Immature natural killer cell (primary cell): ENCODE data around the gene CXXC1. TPM values are rescaled to one million over a fixed set of nuclear protein-coding genes. Genes with fewer than 3 reads are reported as not detected.
"Not testable (repeated sequence)": the region's sequence is repeated elsewhere in the genome, so short reads cannot be mapped to it uniquely, and the experiment has no call there.

Experiments used
- DNase-seq, 3 donors: peaks; one replicate each; pipeline ENCODE4 v3.0.0; 2022; ENCODE audit warnings: mixed read lengths in 1 of 3
- H3K27ac Mint-ChIP-seq, 6 donors: one replicate each; pipeline ENCODE4 v1.8.0; 2020; ENCODE audit warnings: mixed read lengths in 6 of 6, mild to moderate bottlenecking in 5 of 6, inconsistent platforms in 4 of 6, moderate library complexity in 3 of 6
- H3K27me3 Mint-ChIP-seq, 3 donors: one replicate each; pipeline ENCODE4 v1.8.0; 2020 to 2021; ENCODE audit warnings: low read depth in 3 of 3, mild to moderate bottlenecking in 3 of 3, mixed read lengths in 3 of 3, moderate library complexity in 3 of 3, inconsistent platforms in 1 of 3
- H3K36me3 Mint-ChIP-seq, 3 donors: one replicate each; pipeline ENCODE4 v1.8.0; 2020; ENCODE audit warnings: mixed read lengths in 3 of 3, inconsistent platforms in 2 of 3, mild to moderate bottlenecking in 2 of 3
- H3K4me1 Mint-ChIP-seq, 2 donors: one replicate each; pipeline ENCODE4 v1.8.0; 2020; ENCODE audit warnings: inconsistent platforms in 2 of 2, mild to moderate bottlenecking in 2 of 2, mixed read lengths in 2 of 2, moderate library complexity in 1 of 2
- H3K4me3 Mint-ChIP-seq, 5 donors: one replicate each; pipeline ENCODE4 v1.8.0; 2020; ENCODE audit warnings: mild to moderate bottlenecking in 5 of 5, mixed read lengths in 5 of 5, inconsistent platforms in 3 of 5, moderate library complexity in 3 of 5
- H3K9me3 Mint-ChIP-seq, 6 donors: one replicate each; pipeline ENCODE4 v1.8.0; 2020; ENCODE audit warnings: mild to moderate bottlenecking in 6 of 6, mixed read lengths in 6 of 6, inconsistent platforms in 4 of 6, moderate library complexity in 3 of 6
- polyA plus RNA-seq, 3 donors: library from polyadenylated mRNA; unstranded; fragments of 300-500 nt; fragmentation: Illumina TruSeq; gene quantifications; one replicate each; pipeline ENCODE4 v1.2.3, GENCODE V29; 2021

The CXXC1 gene
- polyA plus RNA-seq, 3 donors from 2014 or later, result 37.5 to 71.3 (median 52.0) TPM

DNA sequence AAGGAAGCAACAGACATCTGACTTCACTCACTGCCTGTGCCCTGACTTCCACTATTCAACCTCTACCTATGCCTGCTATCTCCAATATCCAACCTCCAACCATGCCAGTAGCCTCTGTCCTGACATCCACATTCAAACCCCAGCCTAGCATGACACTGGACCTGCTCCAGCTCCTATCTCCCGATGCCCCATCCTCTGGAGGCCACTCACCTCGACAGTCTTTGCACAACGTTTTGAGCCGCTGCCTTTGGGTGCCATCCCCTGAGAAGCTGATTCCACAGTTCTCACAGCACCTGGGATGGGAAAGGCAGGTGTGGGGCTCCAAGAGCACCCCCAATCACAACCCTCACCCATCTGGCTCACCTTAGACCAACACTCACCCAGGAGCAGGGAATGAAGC, 11.0 kb downstream of the CXXC1 start:
- Mint-ChIP-seq H3K4me3 (no peak overlapping the region), H3K9me3 (no peaks in the 10 kb centered on the region), H3K36me3 (peaks cover 19 to 56% (median 23%) of the 10 kb centered on the region in 3 donors), H3K27me3 (peaks cover under 1 to 11% (median 7%) of the 10 kb centered on the region in 3 donors), H3K4me1 (peaks cover 23 to 41% of the 10 kb centered on the region in 2 donors), H3K27ac (peak overlapping the region in 1 of 6 donors; percentile 46)
- DNase-seq, result no peak

DNA sequence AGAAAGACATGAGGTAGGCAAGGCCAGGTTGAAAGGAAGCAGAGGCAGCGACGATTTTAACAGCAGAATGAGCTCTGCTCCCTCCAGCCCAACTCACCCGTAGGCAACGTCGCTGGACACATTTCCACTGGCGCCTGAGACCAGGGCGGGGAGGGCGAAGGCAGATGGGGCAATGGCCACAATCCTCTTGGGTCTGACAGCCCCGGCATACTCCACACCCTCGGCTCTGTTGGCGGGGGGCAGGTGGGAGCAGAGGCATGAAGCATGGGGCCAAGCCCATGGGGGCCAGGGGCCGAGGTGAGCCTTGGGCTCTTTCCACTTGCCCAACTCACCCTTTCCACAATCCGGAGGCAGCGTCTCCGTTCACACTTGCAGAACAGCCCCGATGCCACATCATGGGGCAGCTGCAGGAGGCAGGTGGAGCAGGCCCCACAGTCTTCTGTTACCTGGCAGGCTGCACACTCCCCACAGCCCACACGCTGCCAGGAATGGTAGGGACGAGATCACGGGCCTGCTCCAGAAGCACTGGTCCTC, 11.9 kb downstream of the CXXC1 start:
- Mint-ChIP-seq H3K4me1 (peaks cover 14 to 32% of the 10 kb centered on the region in 2 donors), H3K9me3 (no peaks in the 10 kb centered on the region), H3K4me3 (no peak overlapping the region), H3K27me3 (peaks cover 0 to 6% (median 3%) of the 10 kb centered on the region in 3 donors), H3K36me3 (peaks cover 19 to 61% (median 28%) of the 10 kb centered on the region in 3 donors), H3K27ac (peak overlapping the region in 2 of 6 donors; percentile 46 to 87)
- DNase-seq, result no peak

DNA sequence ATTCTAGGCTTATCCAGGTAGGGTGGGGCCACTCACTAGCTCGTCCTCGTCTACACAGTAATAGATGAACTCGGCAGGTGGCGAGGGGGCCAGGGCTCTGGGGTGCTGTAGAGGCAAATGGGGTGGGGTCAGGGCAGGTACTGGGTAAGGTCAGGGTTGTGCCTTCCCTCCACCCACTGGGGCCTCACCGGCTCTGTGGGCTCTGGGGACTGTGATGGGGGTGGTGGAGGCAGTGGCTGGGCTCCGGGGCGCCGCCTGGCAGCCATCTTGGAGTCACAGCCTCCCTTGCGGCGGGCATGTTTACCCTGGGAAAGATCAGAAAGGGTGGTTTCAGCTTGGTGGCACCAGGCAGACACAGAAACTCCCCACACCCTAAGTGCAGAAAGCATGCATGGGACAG, 12.6 kb downstream of the CXXC1 start:
- Mint-ChIP-seq H3K9me3 (no peaks in the 10 kb centered on the region), H3K36me3 (peaks cover 22 to 61% (median 28%) of the 10 kb centered on the region in 3 donors), H3K27ac (peak overlapping the region in 2 of 6 donors; percentile 46 to 87), H3K4me1 (peaks cover 8 to 26% of the 10 kb centered on the region in 2 donors), H3K4me3 (no peak overlapping the region), H3K27me3 (peaks cover 0 to 6% (median 2%) of the 10 kb centered on the region in 3 donors)
- no peak for DNase-seq

DNA sequence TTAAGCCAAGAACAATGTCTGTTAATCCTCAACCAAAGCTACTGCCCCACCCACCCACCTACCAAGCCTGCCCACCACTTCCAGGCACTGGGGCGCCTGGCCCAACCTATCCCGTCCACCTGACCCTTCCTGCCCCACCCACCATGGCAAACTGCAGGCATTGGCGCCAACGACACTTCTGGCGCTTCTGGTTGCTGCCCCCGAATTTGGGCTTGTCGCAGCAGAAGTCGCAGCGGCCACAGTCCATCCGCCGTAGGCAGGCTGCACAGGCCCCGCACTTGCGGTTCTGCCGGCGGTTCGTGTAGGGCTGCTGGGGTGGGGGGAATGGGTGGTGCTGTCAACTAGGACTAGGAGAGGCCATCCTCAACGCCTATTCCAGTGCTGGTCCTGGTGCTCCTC, 13.4 kb downstream of the CXXC1 start:
- peaks cover 0 to 6% (median 2%) of the 10 kb centered on the region in 3 donors for H3K27me3 Mint-ChIP-seq
- no peak overlapping the region for H3K27ac Mint-ChIP-seq
- H3K36me3 Mint-ChIP-seq, result peaks cover 26 to 61% (median 32%) of the 10 kb centered on the region in 3 donors
- no peaks in the 10 kb centered on the region for H3K9me3 Mint-ChIP-seq
- peaks cover 3 to 21% of the 10 kb centered on the region in 2 donors for H3K4me1 Mint-ChIP-seq
- no peak for DNase-seq
- no peak overlapping the region for H3K4me3 Mint-ChIP-seq

DNA sequence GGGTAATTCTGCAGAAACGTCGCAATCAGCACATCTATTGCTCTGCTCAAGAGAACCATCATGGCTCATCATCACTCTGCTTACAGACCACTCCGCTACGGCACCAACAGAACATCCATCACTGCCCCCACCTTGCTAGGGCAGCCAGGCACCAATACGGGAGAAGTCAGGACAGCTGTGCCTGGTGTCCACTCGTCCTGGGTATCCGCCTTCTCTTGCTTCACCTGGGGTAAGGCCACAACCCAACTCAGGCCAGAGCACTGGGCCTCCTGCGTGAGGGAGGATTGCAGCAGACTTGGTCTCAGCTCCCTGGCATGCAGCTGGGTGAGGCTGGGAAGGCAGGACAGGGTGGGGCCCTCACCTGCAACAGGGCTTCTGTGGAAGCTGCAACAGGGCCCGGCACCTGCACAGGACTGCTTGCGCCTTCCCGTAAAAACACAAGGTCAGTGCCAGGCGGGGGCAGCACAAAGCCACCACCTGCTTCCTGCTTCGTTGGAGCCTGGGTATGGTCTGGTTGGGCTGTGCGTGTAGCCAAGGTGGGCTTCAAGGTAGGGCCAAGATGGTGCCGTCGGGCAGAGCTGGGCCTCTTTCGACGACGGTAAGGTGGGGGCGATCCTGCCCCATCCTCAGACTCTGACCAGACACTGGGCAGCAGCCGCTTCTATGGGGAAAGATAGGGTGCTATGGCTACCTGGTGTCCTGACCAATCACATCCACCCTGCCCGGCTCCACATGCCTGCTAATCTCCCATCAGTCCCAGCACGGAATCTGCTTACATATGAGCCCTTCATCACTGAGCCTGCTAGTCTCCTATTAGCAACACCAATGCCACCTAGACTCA, 14.1 kb downstream of the CXXC1 start:
- Mint-ChIP-seq H3K36me3 (peaks cover 26 to 60% (median 32%) of the 10 kb centered on the region in 3 donors), H3K4me3 (no peak overlapping the region), H3K9me3 (no peaks in the 10 kb centered on the region), H3K27me3 (peaks cover 0 to 6% (median 2%) of the 10 kb centered on the region in 3 donors), H3K27ac (no peak overlapping the region), H3K4me1 (peaks cover 3 to 21% of the 10 kb centered on the region in 2 donors)
- no peak for DNase-seq

DNA sequence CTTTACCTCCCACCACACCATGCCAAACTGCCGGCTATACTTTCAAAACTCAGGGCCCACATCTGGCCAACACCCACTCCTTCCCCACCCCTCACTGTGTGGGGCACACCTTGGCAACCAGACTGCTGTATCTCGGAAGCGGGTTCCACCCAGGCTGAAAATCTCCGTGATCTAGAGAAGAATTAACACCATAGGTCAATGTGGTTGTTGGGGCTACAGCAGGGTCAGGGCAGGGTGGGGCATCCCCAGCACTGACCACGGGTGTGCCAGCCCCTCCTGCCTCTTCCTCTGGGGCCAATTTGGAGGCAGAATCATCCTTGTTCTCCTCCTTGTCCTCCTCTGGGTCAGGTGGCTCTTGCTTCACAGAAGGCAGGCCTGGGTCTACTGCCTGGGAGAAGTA, 14.9 kb downstream of the CXXC1 start:
- Mint-ChIP-seq H3K27ac (peak overlapping the region in 2 of 6 donors; percentile 32 to 56), H3K36me3 (peaks cover 26 to 57% (median 32%) of the 10 kb centered on the region in 3 donors)

DNA sequence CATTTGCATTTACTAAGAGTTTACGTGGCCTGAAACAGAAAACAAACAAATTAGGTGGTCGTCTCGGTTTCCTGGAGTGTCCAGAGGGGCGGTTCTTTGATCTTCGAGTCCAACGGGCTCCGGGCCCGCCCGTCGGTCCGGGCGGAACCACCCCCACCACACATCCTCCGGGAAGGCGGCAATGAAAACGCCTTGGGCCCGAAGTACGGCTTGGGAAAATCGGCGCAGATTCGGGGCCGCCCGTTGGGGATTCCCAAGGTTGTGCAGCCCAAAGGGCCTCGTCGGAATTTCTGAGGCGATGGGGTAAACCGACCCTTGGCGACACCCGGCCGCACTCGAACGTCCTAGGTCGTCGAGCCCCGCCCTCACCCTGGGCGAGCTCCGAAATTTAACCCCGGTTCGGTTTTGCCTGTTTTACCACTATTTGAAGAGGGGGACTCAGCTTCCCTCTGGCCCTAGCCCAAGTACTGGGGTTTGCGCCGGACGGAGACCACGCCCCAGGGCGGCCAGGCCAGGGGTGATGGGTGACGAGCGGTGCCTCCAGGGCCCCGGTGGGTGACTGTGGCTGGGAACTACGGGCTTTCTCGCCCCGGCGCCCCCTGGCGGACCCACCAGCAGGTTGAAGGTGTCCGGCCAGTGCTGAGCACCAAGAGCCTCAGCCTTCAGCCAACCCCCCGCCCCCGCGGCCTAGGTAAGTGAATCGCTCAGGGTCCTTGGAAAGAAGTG, 19.3 kb downstream of the CXXC1 start:
- Mint-ChIP-seq H3K4me1 (peaks cover 31 to 48% of the 10 kb centered on the region in 2 donors), H3K4me3 (peak overlapping the region; percentile 83 to 93 (median 87)), H3K9me3 (no peaks in the 10 kb centered on the region), H3K27me3 (peaks cover 10 to 16% (median 11%) of the 10 kb centered on the region in 3 donors), H3K36me3 (peaks cover 7 to 25% (median 9%) of the 10 kb centered on the region in 3 donors), H3K27ac (peak overlapping the region; percentile 9 to 77 (median 36))
- peak; percentile 78 to 80 (median 80) for DNase-seq

More for the DNA sequence above, 14.9 kb downstream of the CXXC1 start:
- no peak for DNase-seq
- Mint-ChIP-seq H3K27me3 (peaks cover 0 to 6% (median 3%) of the 10 kb centered on the region in 3 donors), H3K4me1 (peaks cover 12 to 28% of the 10 kb centered on the region in 2 donors), H3K4me3 (no peak overlapping the region), H3K9me3 (no peaks in the 10 kb centered on the region)

DNA sequence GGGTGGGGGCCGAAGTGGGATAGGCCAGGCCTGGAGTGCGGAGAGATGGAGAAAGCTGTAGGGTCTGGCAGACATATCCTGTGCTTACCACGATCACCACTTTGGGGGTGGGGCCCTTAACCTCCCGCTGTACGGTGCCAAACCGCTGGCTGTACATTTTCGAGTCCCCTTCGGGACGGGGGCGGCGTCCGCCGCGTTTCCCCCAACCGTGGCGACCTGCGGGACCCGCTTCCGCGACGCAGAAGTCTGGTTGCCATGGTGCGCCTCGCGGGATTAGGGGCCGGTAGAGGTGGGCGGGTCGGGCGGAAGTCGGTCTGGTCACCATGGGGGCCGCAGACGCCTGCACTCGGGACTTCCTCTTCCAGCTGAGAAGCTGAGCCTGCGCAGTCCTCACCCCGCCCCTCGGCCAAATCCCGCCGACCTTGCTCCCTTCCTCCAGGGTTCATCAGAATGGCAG, 21.2 kb downstream of the CXXC1 start, which contains the start of gene CFAP53:
Gene CFAP53 (minus strand): TSS at position 248 of the 457 bp plus-strand sequence. CDS start 91 bp downstream, at position 157.
- peak; percentile 92 to 94 (median 92) for DNase-seq

DNA sequence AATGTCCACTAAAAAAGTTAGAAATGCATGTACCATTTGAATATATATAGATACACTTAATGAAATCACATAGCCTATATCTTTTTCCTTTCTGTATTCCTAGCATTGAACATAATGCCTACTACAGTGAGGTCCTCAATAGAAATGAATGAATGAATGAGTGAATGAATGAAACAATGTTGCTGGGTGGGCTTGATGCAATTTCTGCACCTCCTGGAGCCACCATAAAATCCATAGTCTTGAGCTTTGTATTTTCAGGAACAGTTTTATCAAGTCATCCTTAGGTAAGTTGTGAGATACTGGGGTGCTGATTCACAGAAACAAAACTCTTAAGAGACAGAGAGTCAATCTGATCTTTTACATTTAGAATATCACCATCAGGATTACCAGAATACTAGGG, 24.5 kb downstream of the CXXC1 start:
- DNase-seq, result no peak
- Mint-ChIP-seq H3K4me1 (peaks cover 23 to 25% of the 10 kb centered on the region in 2 donors), H3K36me3 (peaks cover 0 to 4% (median 3%) of the 10 kb centered on the region in 3 donors), H3K27ac (peak overlapping the region in 1 of 6 donors; percentile 64), H3K4me3 (no peak overlapping the region), H3K27me3 (peaks cover 8 to 15% (median 11%) of the 10 kb centered on the region in 3 donors), H3K9me3 (no peaks in the 10 kb centered on the region)

More for the DNA sequence above, 21.2 kb downstream of the CXXC1 start, which contains the start of gene CFAP53:
- Mint-ChIP-seq H3K36me3 (peaks cover 8 to 11% (median 9%) of the 10 kb centered on the region in 3 donors), H3K9me3 (no peaks in the 10 kb centered on the region), H3K27me3 (peaks cover 8 to 16% (median 11%) of the 10 kb centered on the region in 3 donors), H3K4me3 (peak within 1 kb of the TSS; percentile 83 to 93 (median 91)), H3K27ac (peak within 1 kb of the TSS; percentile 86 to 96 (median 95)), H3K4me1 (peaks cover 30 to 38% of the 10 kb centered on the region in 2 donors)

DNA sequence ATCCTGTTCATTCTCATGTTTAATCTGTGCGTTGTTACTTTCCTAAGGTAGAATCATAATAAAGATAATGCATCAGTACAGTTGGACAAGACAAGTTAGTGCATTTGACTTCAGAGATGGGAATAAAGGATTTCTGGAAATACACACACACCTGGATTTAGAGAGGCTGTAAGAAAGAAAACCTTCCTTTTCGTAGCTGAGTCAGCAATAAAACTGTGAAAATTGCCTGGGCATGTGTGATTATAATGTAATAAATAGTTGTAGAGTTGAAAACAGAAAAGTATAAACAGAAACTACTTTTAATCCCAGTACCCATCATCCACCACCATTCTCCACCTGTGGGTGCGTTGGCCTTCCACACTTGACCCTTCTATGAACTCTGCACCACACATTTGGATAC, 36.6 kb downstream of the CXXC1 start:
- no peak overlapping the region for H3K27ac Mint-ChIP-seq
- no peaks in the 10 kb centered on the region for H3K36me3 Mint-ChIP-seq
- no peaks in the 10 kb centered on the region for H3K9me3 Mint-ChIP-seq
- DNase-seq, result no peak
- H3K4me1 Mint-ChIP-seq, result no peaks in the 10 kb centered on the region
- H3K27me3 Mint-ChIP-seq, result peaks cover 0 to 4% (median 0%) of the 10 kb centered on the region in 3 donors
- H3K4me3 Mint-ChIP-seq, result no peak overlapping the region

DNA sequence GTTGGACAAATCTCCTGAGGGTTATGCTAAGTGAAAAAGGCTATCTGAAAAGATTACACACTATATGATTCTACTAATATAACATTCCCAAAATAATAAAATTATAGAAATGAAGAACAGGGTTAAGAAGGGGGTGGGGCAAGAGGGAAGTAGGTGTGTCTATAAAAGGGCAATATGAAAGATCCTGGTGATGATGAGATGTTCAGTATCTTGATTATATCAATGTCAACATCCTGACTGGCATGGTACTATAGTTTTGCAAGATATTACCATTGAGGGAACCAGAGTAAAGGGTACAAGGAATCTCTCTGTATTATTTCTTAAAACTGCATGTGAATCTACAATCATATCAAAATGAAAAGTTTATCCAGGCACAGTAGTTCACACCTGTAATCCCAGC, 37.9 kb downstream of the CXXC1 start:
- Mint-ChIP-seq H3K4me1 (no peaks in the 10 kb centered on the region), H3K27me3 (peaks cover 0 to 5% (median 3%) of the 10 kb centered on the region in 3 donors), H3K9me3 (no peaks in the 10 kb centered on the region), H3K27ac (no peak overlapping the region), H3K36me3 (no peaks in the 10 kb centered on the region), H3K4me3 (no peak overlapping the region)
- DNase-seq, result no peak

DNA sequence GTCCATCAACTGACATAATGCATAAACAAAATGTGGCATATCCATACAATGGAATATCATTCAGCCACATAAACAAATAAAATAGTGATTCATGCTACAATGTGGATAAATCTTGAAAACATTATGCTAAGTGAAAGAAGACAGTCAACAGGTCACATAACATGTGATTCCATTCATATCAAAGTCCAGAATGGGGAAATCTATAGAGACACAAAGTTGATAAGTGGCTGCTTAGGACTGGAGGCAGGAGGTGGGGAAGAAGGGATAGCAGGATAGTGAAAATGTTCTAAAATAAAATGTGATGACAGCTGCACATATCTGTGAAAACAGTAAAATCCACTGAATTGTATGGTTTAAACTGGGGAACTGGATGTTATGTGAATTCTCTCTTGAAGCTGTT, 39.9 kb downstream of the CXXC1 start:
- DNase-seq, result no peak
- Mint-ChIP-seq H3K9me3 (peaks cover 0 to 6% (median 3%) of the 10 kb centered on the region in 6 donors), H3K27me3 (peaks cover 0 to 7% (median 4%) of the 10 kb centered on the region in 3 donors), H3K36me3 (no peaks in the 10 kb centered on the region), H3K4me3 (no peak overlapping the region), H3K4me1 (no peaks in the 10 kb centered on the region), H3K27ac (no peak overlapping the region)

DNA sequence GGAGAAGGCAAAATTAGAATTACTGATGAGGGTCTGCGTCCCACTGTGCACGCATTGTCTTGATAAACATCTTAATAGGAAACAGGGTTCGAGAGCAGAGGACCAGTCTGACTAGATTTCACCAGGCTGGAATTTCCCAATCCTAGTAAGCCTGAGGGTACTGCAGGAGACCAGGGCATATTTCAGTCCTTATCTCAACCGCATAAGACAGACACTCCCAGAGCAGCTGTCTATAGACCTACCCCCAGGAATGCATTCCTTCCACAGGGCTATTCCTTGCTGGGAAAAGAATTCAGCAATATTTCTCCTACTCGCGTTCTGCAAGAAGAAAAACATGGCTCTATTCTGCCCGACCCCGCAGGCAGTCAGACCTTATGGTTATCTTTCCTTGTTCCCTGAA, 45.7 kb downstream of the CXXC1 start:
- not testable (repeated sequence) for DNase-seq
- H3K36me3 Mint-ChIP-seq, result peaks cover 0 to 10% (median 3%) of the 10 kb centered on the region in 3 donors

More for the DNA sequence above, 45.7 kb downstream of the CXXC1 start:
- H3K27ac Mint-ChIP-seq, H3K4me3 Mint-ChIP-seq, H3K4me1 Mint-ChIP-seq: not testable (repeated sequence)
- H3K9me3 Mint-ChIP-seq, result peaks cover 5 to 33% (median 18%) of the 10 kb centered on the region in 6 donors
- H3K27me3 Mint-ChIP-seq, result peaks cover 2 to 18% (median 4%) of the 10 kb centered on the region in 3 donors
